CD4-positive, alpha-beta T cell treated with Interleukin-17A for 1 hour (primary cell): ENCODE data around the gene SLC16A9.
"Not testable (repeated sequence)": the region's sequence is repeated elsewhere in the genome, so short reads cannot be mapped to it uniquely, and the experiment has no call there.

Experiments
- DNase-seq: peaks from one replicate; pipeline ENCODE4 v3.0.0-alpha.2; 2020

The SLC16A9 gene

GRCh38 chr10:59672150-59672875, 37.3 kb downstream of the SLC16A9 start:
- no peak for DNase-seq

- DNase-seq = no peak
Observed at GRCh38 chr10:59670269-59670668, 39.4 kb downstream of the SLC16A9 start.

- no peak for DNase-seq
Observed at GRCh38 chr10:59668096-59668495, 41.6 kb downstream of the SLC16A9 start.

GRCh38 chr10:59666310-59666709, 43.3 kb downstream of the SLC16A9 start:
- no peak for DNase-seq

GRCh38 chr10:59663213-59663612, 46.4 kb downstream of the SLC16A9 start:
- DNase-seq = not testable (repeated sequence)

GRCh38 chr10:59657724-59658123, 51.9 kb downstream of the SLC16A9 start:
- no peak for DNase-seq

- DNase-seq = no peak
Observed at GRCh38 chr10:59655309-59655708, 54.3 kb downstream of the SLC16A9 start.

GRCh38 chr10:59654007-59654406, 55.6 kb downstream of the SLC16A9 start:
- DNase-seq = no peak

GRCh38 chr10:59651902-59652301, 57.7 kb downstream of the SLC16A9 start:
- DNase-seq = no peak

GRCh38 chr10:59649606-59650346, 59.9 kb downstream of the SLC16A9 start:
- no peak for DNase-seq

- no peak for DNase-seq
Observed at GRCh38 chr10:59648711-59649201, 60.9 kb downstream of the SLC16A9 start.

GRCh38 chr10:59644841-59645240, 64.8 kb downstream of the SLC16A9 start:
- no peak for DNase-seq

- DNase-seq = not testable (repeated sequence)
Observed at GRCh38 chr10:59641688-59642087, 68.0 kb downstream of the SLC16A9 start.

- no peak for DNase-seq
Observed at GRCh38 chr10:59635502-59636290, 74.0 kb downstream of the SLC16A9 start.

GRCh38 chr10:59634102-59634501, 75.5 kb downstream of the SLC16A9 start:
- no peak for DNase-seq

- DNase-seq = no peak
Observed at GRCh38 chr10:59633063-59633462, 76.6 kb downstream of the SLC16A9 start.

- no peak for DNase-seq
Observed at GRCh38 chr10:59631882-59632807, 77.5 kb downstream of the SLC16A9 start.

- DNase-seq = no peak
Observed at GRCh38 chr10:59631237-59631636, 78.4 kb downstream of the SLC16A9 start.

GRCh38 chr10:59628965-59629364, 80.7 kb downstream of the SLC16A9 start:
- no peak for DNase-seq

GRCh38 chr10:59628456-59628855, 81.2 kb downstream of the SLC16A9 start:
- no peak for DNase-seq

GRCh38 chr10:59627366-59628018, 82.2 kb downstream of the SLC16A9 start:
- DNase-seq = no peak

GRCh38 chr10:59626523-59626869, 83.2 kb downstream of the SLC16A9 start:
- no peak for DNase-seq
